Prostate gland (tissue), 2 donors: ENCODE results near the gene BCL7A. TPM values are rescaled to one million over a fixed set of nuclear protein-coding genes. Genes with fewer than 3 reads are reported as not detected.
A peak's percentile ranks its signal among the peaks of the same experiment; 100 is the strongest.
"Not testable (repeated sequence)": the region's sequence is repeated elsewhere in the genome, so short reads cannot be mapped to it uniquely, and the experiment has no call there.

ENCODE experiments used
- DNase-seq: peaks from one replicate; pipeline ENCODE4 v3.0.0-alpha.2; 2019; ENCODE audit warnings: low spot score
- H3K27ac ChIP-seq, 2 donors: fragments of 200-600 bp; sonication (generic); 2 replicates each; pipeline ENCODE4 v1.5.1; 2017 to 2019
- H3K27me3 ChIP-seq: fragments of 200-600 bp; sonication (generic); replicated peaks from 2 replicates; pipeline ENCODE4 v1.5.1; 2019; ENCODE audit not compliant: insufficient read depth
- H3K36me3 ChIP-seq, 2 donors: fragments of 200-600 bp; sonication (generic); 1 replicate in 1 of 2; 2 replicates in 1 of 2; pipeline versions ENCODE4 v1.5.1 to v1.8.1; 2017 to 2019
- H3K4me1 ChIP-seq: fragments of 200-600 bp; sonication (generic); replicated peaks from 2 replicates; pipeline ENCODE4 v1.5.1; 2019
- H3K4me3 ChIP-seq, 2 donors: fragments of 200-600 bp; sonication (generic); 2 replicates each; pipeline ENCODE4 v1.5.1; 2017 to 2019
- H3K9me3 ChIP-seq: fragments of 200-600 bp; sonication (generic); 2 replicates; pipeline ENCODE4 v1.5.1; 2017
- POLR2A ChIP-seq: fragments of 450-650 bp; IDR thresholded peaks from one replicate; pipeline ENCODE4 v1.6.1; 2016; ENCODE audit warnings: antibody characterized with exemption, mild to moderate bottlenecking
- POLR2AphosphoS5 ChIP-seq: sonication (generic); formaldehyde crosslinking; IDR thresholded peaks from one replicate; pipeline ENCODE4 v1.6.1; 2017; ENCODE audit warnings: antibody characterized with exemption
- WGBS: methylation state at CpG from one replicate; pipeline ENCODE4 v1.1.5; 2018; 5-methylcytosine and 5-hydroxymethylcytosine counted together
- intact Hi-C: fragments of 100-400 bp; cut with DNase I; formaldehyde crosslinking; loops from one replicate; pipeline ENCODE4 v1.14.2; 2022
- total RNA-seq, 2 donors: library from RNA; depleted of rRNA; stranded (reverse); fragments of >200 nt; gene quantifications; one replicate each; pipeline ENCODE4 v1.1.0, GENCODE V29; 2016
- TF ChIP-seq, protein P1 (sequence below), 4 experiments: fragments of 200-600 bp in 2 of 4; fragments of 450-650 bp in 2 of 4; sonication (generic) in 2 of 4; IDR thresholded peaks; 1 replicate in 3 of 4; 2 replicates in 1 of 4; pipeline ENCODE4 v1.5.1; 2016 to 2019; ENCODE audit warnings: antibody characterized with exemption in 4 of 4, mild to moderate bottlenecking in 2 of 4, moderate library complexity in 2 of 4

BCL7A gene
- total RNA-seq, 2 donors from 2014 or later = 10.3 to 15.4 TPM

DNA sequence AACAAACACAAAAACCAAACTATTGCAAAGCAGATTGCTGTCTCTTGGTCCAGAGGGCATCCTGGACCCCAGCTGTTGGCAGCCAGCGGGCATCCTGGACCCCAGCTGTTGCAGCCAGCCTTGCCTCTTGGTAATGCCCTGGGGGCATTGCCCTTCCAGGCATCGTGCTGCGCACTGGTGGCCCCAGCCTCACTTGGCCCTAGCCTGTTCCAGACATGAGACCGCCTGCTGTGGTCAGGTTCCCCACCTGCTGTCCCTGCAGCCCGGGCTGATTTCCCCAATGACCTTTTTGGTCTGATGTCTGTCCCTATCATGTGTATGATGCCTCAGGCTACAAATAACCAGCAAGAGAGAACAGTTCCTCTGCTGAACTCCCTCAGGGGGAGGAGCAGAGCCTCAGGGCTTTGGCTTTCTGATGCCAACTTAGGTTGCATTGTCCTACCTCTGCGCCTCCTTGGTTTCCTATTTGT, 77.6 kb downstream of the BCL7A start:
- 90% methylated on average over 6 of the region's 6 CpGs for WGBS
- intact Hi-C loops = no loop called here
- no peak for DNase-seq

DNA sequence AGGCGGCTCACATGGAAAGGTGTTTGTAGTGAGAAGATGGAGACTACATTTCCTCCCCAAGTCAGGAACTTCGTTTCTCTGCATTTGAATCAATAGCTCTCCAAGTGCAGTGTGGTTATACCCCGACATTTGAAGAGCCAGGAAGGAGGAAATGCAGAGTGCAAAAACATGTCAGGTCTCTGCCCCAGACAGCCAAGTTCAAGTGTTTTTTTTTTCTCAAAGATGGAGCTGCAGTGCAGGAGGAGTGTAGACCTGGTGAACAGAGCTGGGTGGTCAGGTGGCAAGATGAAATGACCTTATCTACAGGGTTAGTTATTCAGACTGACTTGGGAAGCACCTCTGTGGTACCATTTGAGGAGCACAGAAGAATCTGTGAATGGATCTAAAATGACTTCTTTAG, 78.2 kb downstream of the BCL7A start:
- Histone ChIP-seq H3K4me1 (peaks cover 36% of the 10 kb centered on the region), H3K27ac (peak overlapping the region in 1 of 2 donors; percentile 60), H3K9me3 (no peaks in the 10 kb centered on the region), H3K27me3 (no peaks in the 10 kb centered on the region), H3K36me3 (no peaks in the 10 kb centered on the region), H3K4me3 (no peak overlapping the region)
- intact Hi-C loops = loop anchor here (5.0 kb wide), 1 partner anchor 33 kb away; no protein-coding TSS in a partner anchor
- TF ChIP-seq, protein P1, sequence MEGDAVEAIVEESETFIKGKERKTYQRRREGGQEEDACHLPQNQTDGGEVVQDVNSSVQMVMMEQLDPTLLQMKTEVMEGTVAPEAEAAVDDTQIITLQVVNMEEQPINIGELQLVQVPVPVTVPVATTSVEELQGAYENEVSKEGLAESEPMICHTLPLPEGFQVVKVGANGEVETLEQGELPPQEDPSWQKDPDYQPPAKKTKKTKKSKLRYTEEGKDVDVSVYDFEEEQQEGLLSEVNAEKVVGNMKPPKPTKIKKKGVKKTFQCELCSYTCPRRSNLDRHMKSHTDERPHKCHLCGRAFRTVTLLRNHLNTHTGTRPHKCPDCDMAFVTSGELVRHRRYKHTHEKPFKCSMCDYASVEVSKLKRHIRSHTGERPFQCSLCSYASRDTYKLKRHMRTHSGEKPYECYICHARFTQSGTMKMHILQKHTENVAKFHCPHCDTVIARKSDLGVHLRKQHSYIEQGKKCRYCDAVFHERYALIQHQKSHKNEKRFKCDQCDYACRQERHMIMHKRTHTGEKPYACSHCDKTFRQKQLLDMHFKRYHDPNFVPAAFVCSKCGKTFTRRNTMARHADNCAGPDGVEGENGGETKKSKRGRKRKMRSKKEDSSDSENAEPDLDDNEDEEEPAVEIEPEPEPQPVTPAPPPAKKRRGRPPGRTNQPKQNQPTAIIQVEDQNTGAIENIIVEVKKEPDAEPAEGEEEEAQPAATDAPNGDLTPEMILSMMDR (IDR thresholded peaks at IDR 0.05) = no peak
- TF ChIP-seq POLR2AphosphoS5 (no peak), POLR2A (no peak)
- WGBS = 76% methylated on average over 3 of the region's 3 CpGs
- DNase-seq = no peak

More for the DNA sequence above, 77.6 kb downstream of the BCL7A start:
- Histone ChIP-seq H3K36me3 (no peaks in the 10 kb centered on the region), H3K4me3 (no peak overlapping the region), H3K27ac (peak overlapping the region in 1 of 2 donors; percentile 60), H3K9me3 (no peaks in the 10 kb centered on the region), H3K4me1 (peaks cover 36% of the 10 kb centered on the region), H3K27me3 (no peaks in the 10 kb centered on the region)
- TF ChIP-seq, protein P1 (IDR thresholded peaks at IDR 0.05) = no peak
- TF ChIP-seq POLR2A (no peak), POLR2AphosphoS5 (no peak)

DNA sequence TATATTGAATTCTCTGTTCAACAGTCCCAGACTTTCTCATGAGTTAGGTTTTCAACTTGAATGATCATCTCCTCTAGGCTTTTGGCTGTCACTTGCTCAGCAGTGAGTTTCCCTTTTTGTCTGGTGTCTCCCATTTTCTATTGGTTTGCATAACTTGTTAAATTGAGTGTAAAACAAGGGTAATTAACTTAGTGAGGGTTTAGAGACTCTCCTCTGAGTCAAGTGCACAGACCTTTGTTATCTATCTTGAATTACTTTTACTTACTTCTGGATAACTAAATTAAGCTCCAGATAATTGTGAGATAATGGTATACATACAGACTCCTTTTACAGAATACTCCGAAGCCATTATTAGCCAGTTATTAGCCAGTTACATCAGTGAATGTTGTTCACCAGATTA, 78.9 kb downstream of the BCL7A start:
- H3K36me3 ChIP-seq = no peaks in the 10 kb centered on the region
- intact Hi-C loops = loop anchor here (5.0 kb wide), 1 partner anchor 33 kb away; no protein-coding TSS in a partner anchor
- H3K9me3 ChIP-seq = no peaks in the 10 kb centered on the region
- no peak overlapping the region for H3K4me3 ChIP-seq
- no peak for DNase-seq
- H3K27me3 ChIP-seq = no peaks in the 10 kb centered on the region
- no peak overlapping the region for H3K27ac ChIP-seq
- H3K4me1 ChIP-seq = peaks cover 36% of the 10 kb centered on the region
- WGBS = 83% methylated on average over 1 of the region's 1 CpG
- no peak for TF ChIP-seq POLR2AphosphoS5
- no peak for TF ChIP-seq POLR2A
- TF ChIP-seq, protein P1 (IDR thresholded peaks at IDR 0.05) = no peak

DNA sequence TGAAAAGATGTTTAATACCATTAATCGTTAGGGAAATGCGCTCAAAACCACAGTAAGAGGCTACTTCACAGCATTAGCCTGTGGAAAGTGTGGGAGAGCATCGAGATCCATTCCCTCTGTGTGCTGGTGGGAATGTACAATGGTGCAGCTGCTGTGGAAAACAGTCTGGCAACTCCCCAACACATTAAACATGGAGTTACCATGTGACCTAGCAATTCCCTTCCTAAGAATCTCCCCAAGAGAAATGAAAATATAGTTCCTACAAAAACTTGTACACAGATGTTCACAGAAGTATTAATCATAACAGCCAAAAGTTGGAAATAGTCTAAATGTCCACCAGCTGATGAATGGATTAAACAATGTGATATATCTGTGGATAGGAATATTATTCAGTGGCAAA, 80.6 kb downstream of the BCL7A start:
- Histone ChIP-seq H3K27ac (no peak overlapping the region), H3K9me3 (no peaks in the 10 kb centered on the region), H3K36me3 (no peaks in the 10 kb centered on the region), H3K4me1 (peaks cover 24% of the 10 kb centered on the region), H3K27me3 (no peaks in the 10 kb centered on the region), H3K4me3 (no peak overlapping the region)
- intact Hi-C loops = loop anchor here (5.0 kb wide), 1 partner anchor 35 kb away; no protein-coding TSS in a partner anchor
- no peak for DNase-seq
- WGBS = 77% methylated on average over 3 of the region's 3 CpGs
- TF ChIP-seq, protein P1 (IDR thresholded peaks at IDR 0.05) = no peak
- TF ChIP-seq POLR2A = no peak
- no peak for TF ChIP-seq POLR2AphosphoS5

DNA sequence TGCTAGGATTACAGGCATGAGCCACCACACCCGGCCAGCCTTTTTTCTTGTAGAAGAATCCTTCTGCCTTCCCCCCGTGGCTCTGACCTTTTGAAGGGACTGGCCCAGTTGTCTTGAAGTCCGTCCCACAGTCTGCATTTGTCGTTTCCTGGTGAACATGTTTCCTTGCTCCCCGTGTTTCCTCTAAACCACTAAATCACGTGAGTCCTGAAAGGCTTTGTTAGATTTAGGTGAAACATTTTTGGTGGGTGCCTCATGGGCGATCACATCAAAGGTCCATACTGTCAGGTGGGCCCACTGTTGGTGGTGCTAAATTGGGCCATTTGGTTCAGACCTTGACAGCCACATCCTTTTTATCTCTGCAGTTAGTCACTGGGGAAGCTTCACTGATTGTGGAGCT, 83.2 kb downstream of the BCL7A start:
- H3K36me3 ChIP-seq = no peaks in the 10 kb centered on the region
- H3K27ac ChIP-seq = no peak overlapping the region
- no peak overlapping the region for H3K4me3 ChIP-seq
- no peaks in the 10 kb centered on the region for H3K9me3 ChIP-seq
- H3K27me3 ChIP-seq = no peaks in the 10 kb centered on the region
- intact Hi-C loops = loop anchor here (5.0 kb wide), 1 partner anchor 38 kb away; no protein-coding TSS in a partner anchor
- peaks cover 3% of the 10 kb centered on the region for H3K4me1 ChIP-seq
- no peak for DNase-seq
- no peak for TF ChIP-seq POLR2AphosphoS5
- no peak for TF ChIP-seq POLR2A
- TF ChIP-seq, protein P1 (IDR thresholded peaks at IDR 0.05) = no peak
- 66% methylated on average over 7 of the region's 7 CpGs for WGBS

DNA sequence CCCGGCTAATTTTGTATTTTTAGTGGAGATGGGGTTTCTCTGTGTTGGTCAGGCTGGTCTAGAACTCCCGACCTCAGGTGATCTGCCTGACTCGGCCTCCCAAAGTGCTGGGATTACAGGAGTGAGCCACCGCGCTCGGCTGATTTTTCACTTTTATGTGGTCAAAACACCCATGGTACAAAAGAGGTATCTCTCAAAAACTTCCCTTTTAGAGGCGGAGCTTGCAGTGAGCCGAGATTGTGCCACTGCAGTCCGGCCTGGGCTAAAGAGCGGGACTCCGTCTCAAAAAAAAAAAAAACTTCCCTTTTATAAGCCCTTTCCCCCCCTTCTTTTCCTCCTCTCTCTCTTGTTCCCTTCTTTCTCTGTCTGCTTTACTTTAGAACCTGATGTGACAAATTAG, 83.8 kb downstream of the BCL7A start:
- DNase-seq, H3K36me3 ChIP-seq, intact Hi-C loops, H3K4me3 ChIP-seq, H3K4me1 ChIP-seq, H3K27me3 ChIP-seq, H3K9me3 ChIP-seq, H3K27ac ChIP-seq: not testable (repeated sequence)
- WGBS = 81% methylated on average over 11 of the region's 11 CpGs
